Liver (tissue), 3 donors: Measurements from ENCODE around the gene ADRM1.

Source experiments
- GABPA ChIP-seq, 2 donors: IDR thresholded peaks in 1 of 2; conservative IDR thresholded peaks in 1 of 2; 2 replicates each; pipeline ENCODE4 v1.6.1; 2016; ENCODE audit warnings: antibody characterized with exemption in 2 of 2, mild to moderate bottlenecking in 1 of 2, moderate library complexity in 1 of 2
- HNF4G ChIP-seq: IDR thresholded peaks from 2 replicates; pipeline ENCODE4 v1.6.1; 2016; ENCODE audit warnings: antibody characterized with exemption
- JUND ChIP-seq, 2 donors: IDR thresholded peaks; 2 replicates each; pipeline ENCODE4 v1.6.1; 2016; ENCODE audit warnings: antibody characterized with exemption in 2 of 2
- RAD21 ChIP-seq, 2 donors: IDR thresholded peaks; 2 replicates each; pipeline ENCODE4 v1.6.1; 2016; ENCODE audit warnings: antibody characterized with exemption in 2 of 2, mild to moderate bottlenecking in 2 of 2
- TAF1 ChIP-seq: conservative IDR thresholded peaks from 2 replicates; pipeline ENCODE4 v1.6.1; 2016; ENCODE audit warnings: antibody characterized with exemption, mild to moderate bottlenecking
- YY1 ChIP-seq: IDR thresholded peaks from 2 replicates; pipeline ENCODE4 v1.6.1; 2016; ENCODE audit warnings: antibody characterized with exemption, mild to moderate bottlenecking
- TF ChIP-seq, protein P1 (sequence below): fragments of 150-350 bp; IDR thresholded peaks from 2 replicates; pipeline ENCODE4 v1.5.1; 2017; ENCODE audit warnings: improper control_type of control experiment, low read depth, low read length; ENCODE audit not compliant: missing input control
- TF ChIP-seq, protein P2 (sequence below): IDR thresholded peaks from 2 replicates; pipeline ENCODE4 v1.6.1; 2016; ENCODE audit warnings: antibody characterized with exemption
- TF ChIP-seq, protein P3 (sequence below): IDR thresholded peaks from 2 replicates; pipeline ENCODE4 v1.6.1; 2016; ENCODE audit warnings: antibody characterized with exemption
- donor health status: healthy.
- donor health status: healthy.

DNA sequence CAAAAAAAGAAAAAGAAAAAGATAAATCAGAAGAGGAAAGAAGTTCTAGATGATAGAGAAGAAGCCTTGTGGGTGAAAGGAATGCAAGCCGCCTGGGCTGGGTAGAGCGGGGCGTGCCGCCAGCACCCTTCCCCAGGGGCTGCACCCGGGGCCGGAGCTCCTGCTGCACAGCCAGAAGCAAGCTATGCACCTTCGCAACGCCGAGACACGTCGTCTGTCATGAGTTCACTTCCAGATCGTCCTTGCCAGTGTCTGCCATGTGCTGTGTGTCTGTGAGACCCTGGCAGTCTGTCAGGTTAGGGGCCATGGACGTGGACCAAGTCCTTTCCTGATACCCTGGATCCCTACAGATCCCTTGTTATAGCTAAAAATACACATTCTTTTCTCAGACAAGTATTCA lies 25.5 kb upstream of the ADRM1 start:
- TF ChIP-seq YY1: no peak
- TF ChIP-seq TAF1: no peak
- TF ChIP-seq, protein P1, sequence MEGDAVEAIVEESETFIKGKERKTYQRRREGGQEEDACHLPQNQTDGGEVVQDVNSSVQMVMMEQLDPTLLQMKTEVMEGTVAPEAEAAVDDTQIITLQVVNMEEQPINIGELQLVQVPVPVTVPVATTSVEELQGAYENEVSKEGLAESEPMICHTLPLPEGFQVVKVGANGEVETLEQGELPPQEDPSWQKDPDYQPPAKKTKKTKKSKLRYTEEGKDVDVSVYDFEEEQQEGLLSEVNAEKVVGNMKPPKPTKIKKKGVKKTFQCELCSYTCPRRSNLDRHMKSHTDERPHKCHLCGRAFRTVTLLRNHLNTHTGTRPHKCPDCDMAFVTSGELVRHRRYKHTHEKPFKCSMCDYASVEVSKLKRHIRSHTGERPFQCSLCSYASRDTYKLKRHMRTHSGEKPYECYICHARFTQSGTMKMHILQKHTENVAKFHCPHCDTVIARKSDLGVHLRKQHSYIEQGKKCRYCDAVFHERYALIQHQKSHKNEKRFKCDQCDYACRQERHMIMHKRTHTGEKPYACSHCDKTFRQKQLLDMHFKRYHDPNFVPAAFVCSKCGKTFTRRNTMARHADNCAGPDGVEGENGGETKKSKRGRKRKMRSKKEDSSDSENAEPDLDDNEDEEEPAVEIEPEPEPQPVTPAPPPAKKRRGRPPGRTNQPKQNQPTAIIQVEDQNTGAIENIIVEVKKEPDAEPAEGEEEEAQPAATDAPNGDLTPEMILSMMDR: no peak
- TF ChIP-seq, protein P2, sequence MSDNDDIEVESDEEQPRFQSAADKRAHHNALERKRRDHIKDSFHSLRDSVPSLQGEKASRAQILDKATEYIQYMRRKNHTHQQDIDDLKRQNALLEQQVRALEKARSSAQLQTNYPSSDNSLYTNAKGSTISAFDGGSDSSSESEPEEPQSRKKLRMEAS: no peak
- TF ChIP-seq, protein P3, sequence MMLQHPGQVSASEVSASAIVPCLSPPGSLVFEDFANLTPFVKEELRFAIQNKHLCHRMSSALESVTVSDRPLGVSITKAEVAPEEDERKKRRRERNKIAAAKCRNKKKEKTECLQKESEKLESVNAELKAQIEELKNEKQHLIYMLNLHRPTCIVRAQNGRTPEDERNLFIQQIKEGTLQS: no peak
- no peak for TF ChIP-seq RAD21 (IDR thresholded peaks at IDR 0.05)
- TF ChIP-seq GABPA (IDR thresholded peaks at IDR 0.05 in 1 of 2, conservative IDR thresholded peaks at IDR 0.05 in 1 of 2): no peak
- TF ChIP-seq HNF4G: no peak
- TF ChIP-seq JUND (IDR thresholded peaks at IDR 0.05): no peak
